Activated CD4-positive, alpha-beta T cell treated with anti-CD3 and anti-CD28 coated beads for 24 hours (primary cell): Measurements from ENCODE around the gene UGT1A6.

Source experiments
- DNase-seq, 2 donors: peaks; one replicate each; pipeline ENCODE4 v3.0.0-alpha.2; 2020; ENCODE audit warnings: low read depth in 2 of 2

Gene UGT1A6

DNA sequence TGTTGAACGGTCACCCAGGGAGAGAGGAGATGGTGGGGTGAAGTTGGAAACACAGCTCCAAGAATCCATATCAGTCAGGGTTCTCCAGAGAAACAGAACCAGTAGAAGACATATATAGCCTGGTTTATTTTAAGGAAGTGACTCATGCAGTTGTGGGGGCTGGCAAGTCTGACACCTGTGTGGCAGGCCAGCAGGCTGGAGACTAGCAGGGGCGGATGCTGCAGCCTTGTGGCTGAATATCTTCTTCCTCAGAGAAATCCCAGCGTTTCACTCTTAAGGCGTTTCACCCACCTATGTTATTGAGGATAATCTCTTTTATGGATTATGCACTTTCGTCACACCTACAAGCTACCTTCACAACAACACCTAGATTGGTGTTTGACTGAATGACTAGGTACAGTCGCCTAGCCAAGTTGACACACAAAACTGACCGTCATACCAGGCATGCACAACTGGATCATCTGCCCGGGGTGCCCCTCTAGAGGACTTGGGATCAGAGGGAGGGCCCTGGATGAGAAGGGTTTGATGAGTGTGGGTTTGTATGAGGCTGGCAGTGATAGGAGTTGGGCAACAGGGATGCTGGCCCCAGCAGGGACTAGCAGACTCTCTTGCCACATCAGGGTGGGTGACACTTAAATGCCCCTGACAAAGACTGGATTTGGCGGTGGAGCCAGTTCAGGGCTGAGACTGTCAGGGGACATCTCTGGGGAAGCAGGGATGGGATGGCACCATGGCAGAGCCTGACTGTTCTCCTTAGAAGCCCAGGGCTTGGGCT lies 108.9 kb downstream of the UGT1A6 start:
- no peak for DNase-seq

DNA sequence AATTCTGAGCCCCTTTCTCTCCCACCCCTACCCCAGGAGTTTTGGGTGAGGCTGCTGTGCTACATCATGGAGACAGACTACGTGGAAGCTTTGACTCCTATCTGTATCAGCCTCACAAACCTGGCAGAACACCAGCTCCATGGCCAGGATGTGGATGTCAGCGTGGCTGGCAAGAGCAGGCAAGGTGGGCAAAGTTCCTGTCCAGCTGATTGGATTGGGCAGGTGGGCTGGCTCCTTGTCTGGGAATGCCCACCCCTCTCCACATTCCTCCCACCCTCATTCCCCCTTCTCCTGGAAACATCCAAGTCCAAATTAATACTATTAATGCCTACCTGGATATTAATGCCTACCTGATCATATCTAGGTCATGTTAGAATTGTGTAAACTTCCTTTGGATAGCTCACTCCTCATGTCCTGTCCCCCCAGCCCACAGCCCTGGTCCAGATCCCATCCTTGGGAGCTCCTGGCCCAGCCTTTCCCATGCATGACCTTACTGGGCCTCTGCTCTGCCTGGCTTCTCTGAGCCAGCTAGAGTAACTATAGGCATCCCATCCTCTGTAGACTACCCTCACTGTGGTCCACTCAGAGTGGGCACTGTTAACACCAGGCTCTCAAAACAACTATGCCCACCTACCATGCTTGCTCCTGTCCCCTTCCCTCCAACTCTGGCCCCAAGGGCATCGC lies 109.6 kb downstream of the UGT1A6 start:
- no peak for DNase-seq

DNA sequence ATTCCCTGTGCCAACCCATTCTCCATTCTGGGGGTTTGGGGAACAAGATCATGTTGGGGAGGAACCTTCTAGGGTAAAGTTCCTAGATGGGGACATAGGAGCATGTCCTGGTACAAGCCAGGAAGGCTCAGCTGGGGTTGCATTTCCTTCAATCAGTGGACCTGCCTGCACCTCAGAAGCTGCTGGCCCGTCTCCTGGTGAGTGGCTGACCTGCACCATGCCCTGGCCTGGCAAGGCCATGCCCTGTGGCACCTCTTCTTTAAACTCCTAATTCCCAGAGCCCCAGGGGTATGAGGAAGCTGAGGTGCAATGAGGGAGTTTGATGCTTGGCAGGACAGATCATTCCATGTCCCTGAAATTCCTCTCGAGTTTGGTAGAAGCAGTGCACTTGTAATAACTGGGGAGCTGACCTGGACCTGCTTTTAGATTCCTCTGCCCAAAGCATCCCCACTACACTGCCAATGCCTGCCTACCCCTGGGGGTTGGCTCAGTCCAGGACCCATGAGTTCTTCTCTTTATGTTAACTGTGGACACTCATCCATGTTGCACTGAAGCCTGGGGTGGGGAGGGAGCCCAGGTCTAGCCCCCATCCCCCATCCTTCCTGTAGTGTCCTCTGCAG lies 110.7 kb downstream of the UGT1A6 start:
- DNase-seq, result no peak

DNA sequence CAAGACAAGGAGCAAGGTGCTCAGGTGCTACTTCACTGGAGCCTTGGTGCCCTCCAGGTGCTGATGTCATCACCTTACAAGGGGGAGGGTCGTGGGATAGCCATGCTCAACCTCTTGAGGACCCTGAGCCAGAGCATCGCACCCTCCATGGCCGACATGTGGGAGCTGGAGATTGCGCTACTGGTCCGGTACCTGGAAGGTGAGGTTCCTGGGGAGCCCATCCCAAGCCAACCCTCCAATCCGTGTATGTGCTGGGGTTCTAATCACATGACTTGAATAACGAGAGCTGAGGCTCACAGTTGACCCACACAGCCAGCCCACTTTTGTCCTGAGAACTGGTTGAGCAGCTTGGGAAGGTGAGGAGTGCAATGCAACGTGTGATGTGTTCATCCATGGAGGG lies 111.3 kb downstream of the UGT1A6 start:
- no peak for DNase-seq

DNA sequence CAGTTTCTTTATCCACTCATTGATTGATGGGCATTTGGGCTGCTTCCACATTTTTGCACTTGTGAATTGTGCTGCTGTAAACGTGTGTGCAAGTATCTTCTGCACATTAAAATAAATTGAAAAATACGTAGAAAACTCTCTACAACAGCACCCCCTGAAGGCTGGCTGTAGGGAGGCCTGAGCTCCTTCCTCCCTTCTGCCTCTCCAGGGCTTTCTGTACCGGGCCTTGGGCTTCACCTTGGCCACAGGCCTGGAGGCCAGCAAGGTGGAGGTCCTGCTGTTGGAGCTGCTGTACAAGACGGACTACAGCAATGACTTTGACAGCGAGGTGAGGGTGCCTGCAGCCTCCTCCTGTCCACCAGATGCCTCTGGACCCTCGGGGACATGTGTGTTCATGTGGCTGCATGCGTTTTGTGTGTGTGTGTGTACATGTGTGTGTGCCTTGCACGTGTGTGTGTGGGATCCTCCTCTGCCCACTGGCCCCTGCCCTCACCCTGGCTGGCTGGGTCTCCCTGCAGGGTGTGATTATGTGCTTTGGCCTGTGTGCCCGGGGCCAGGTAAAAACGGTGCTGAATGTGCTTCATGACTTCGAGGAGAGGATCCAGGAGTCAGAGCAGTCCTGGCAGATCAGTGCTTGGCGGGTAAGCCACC lies 114.7 kb downstream of the UGT1A6 start:
- no peak for DNase-seq

DNA sequence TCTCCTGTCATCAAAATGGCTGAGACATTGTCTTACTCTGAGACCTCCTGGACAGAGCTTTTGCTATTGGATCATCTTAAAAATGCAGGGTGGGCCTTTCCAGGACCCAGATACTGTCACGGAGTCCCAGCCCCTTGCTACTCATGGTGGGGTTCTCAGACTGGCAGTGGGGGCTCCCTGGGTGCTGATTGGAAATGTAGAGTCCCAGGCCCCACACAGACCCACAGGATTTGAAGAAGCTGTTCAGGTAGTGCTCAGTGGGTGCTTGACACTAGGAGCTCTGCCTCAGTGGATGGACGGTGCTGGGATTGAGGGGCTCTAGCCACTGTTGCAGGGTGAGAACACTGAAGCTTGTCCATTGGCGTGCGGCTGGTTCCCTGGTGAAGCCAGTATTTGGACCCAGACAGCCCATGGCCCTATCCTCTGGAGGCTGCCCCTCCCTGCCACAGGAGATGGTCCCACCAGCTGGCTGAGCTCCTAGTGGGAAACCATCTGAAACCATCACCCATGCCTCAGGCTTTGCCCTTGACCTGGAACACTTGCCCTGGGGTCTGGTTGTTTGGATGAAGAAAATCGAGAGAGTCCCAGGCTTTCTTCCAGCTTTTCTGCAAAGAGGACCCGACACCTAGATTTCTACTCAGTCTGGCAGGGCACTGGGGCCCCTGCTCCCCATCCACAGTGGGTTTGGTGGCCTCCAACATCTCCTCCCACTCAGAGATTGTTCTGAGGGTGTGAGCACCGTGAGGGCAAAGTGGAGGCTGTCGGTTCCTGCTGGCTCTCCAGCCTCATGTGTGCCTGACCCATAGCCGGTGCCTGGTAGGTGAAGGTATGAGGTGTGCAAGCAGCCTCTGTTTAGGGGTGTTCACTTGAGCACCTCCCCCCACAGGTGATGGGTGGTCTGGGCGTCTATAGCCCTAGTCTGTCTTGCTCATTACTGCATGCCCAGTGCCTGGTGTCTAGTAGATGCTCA lies 115.6 kb downstream of the UGT1A6 start:
- DNase-seq, result no peak

DNA sequence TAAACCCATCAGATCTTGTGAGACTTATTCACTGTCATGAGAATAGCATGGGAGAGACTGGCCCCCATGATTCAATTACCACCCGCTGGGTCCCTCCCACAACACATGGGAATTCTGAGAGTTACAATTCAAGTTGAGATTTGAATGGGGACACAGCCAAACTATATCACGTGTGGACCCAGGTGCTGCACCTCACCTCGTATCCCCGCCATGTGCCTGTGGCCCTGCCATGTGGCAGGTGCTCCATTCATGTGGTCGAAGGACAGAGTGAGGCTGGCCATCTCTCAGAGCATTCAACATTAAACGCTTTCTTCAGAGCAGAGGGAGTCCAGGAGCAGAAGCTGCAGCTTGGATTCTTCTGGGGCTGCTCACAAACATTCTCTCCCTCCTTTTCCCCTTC lies 117.7 kb downstream of the UGT1A6 start:
- DNase-seq, result no peak

DNA sequence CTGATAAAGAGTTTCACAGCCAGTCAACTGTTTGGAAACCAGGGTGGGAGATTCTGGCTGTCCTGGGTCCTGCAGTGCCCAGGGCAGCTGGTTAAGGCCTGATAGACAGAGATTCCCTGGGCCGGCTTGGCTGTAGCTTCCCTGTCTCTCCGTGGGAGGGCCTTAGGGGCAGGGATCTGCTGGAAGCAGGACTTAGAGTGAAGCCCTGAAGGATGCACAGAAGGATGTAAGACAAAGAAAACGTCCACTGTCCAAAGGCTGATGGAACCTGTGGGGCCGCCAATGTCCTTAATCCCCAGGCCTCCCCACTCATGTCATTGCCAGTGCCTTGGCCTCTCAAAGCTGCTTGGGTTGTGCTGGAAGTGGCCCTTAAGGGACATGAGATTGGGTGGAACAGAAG lies 118.4 kb downstream of the UGT1A6 start:
- no peak for DNase-seq

DNA sequence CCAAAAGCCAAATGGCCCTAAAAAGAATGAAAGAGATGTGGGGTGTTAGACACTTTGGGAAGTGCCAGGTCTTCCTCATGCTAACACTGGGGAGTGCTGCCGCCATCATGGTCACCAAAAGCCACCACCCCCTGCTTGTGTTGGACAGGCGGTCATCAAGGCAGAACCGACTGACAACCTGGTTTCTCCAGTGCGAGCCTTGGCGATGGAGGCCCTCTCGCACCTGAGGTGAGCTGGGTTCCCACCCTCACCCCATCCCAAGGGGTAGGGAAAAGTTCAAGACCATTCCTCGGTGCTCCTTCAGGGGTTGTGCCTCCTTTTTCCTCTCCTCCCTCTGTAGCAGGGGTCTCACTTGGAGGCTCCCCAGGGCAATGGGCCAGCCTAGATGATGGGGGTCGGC lies 119.0 kb downstream of the UGT1A6 start:
- no peak for DNase-seq

DNA sequence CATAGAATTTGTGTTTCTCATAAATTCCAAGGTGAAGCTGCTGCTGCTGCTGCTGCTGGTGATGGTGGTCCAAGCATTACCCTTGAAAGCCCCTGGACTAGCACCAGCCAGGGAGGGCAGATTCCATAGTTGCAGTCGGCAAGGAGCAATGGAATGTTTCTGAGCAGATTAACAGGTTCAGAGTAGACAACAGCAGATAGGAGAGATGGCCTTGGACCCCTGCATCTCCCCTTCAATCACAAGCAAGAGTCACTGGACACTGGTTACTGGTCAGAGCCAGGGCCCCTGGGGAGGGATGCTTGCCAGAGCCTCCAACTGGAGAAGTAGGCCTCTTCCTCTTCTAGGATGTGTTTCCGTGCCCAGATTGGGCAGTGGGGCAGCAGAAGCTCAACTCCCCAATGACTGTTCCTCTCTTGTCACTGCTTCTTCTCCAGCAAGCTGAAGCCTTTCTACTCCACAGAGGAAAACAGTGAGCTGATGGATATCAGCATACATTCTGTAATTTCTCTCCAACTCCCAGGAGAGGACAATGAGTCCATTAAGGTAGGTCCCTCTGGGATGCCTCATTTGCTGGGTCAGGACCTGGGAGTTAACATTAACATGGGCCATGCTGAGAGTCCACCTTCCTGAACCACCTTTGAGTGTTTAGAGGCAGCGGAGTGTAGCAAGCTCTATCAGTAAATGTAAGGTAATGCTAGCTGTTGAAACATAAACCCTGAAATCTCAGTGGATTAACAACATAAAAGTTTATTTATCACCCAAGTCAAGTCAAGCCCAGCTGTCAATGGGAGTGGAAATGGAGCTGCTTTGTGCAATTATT lies 120.8 kb downstream of the UGT1A6 start:
- no peak for DNase-seq

DNA sequence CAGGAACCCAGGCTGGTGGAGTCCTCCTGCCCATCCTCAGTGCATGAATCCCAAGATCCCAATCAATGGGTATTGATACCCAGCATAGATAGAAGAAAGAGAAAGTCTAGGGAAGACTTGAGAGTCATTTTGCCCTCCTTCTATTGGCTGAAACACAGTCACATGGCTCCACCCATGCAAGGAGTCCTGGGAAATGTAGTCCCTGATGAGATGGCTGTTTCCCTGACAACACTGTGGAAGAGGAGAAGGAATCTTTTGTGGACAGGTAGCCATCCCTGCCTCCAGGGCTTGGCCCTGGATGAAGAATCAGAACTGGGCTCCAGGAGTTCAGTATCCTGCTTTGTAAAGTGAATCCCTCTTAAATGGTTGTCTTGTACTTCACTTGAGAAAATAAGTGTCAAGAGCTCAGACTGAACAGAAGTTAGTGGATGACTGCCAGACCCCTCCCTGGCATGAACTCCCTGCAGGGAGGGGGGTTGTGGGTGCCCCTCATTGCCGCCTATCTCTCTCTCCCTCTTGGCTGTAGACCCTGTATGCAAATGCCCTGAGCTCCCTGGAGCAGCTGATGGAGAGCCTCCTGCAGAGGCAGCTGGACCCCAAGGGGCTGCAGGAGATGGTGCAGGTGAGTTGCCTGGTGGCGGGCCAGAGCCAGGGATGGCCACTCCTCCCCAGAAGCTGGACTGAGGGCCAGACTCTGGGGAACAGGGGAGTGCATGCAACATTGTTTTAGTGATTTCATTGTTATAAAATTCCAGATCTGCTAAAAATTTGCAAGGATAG lies 121.6 kb downstream of the UGT1A6 start:
- DNase-seq, result no peak

DNA sequence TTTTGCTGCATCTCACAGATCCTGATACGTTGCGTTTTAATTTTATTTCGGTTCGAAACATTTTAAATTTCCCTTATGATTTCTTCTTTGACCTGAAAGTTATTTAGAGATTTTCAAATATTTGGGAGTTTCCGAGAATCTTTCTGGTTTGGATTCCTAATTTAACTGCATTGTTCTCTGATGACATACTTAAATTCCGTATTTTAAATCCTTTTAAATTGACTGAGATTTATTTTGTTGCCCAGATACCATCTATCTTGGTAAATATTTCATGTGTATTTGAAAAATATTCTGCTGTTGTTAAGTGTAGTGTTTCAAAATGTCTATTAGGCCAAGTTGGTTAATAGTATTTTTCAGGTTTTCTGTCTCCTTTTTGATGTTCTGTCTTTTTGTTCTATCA lies 123.2 kb downstream of the UGT1A6 start:
- no peak for DNase-seq

DNA sequence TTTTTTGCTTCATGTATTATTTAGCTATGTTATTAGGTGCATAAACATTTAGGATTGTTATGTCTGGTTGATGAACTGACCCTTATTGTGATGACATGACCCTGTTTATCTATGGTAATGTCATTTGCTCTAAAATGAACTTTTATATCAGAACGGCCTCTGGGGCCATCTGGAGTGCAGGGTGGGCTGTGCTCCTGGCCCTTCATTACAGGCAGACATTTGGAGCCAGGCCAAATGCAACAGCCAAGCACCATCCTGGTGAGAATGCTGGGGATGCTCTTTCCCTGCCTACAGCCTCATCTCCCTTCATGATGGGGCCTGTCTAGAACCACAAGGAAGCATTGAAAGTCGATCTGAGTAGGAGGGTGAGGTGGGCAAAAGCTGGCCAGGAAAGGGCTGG lies 123.6 kb downstream of the UGT1A6 start:
- no peak for DNase-seq

DNA sequence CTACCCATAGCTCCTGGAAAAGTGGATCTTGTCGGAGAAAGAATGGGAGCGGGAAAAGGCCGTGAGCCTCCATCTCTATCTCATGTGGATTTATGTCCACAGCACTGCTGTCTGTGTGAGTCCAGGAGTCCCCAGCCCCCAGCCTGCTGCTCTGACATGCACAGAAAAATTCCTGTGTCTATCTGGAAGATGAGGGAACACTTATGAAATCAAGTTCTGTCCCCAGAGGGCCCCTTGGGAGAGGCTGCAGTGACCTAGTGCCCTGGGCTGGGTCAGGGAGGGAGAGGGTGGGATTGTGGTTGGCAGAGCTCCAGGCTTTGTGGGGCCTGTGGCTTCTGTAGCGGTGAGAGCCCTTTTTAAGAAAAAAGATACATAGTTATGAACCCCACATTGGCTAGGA lies 124.1 kb downstream of the UGT1A6 start:
- no peak for DNase-seq

DNA sequence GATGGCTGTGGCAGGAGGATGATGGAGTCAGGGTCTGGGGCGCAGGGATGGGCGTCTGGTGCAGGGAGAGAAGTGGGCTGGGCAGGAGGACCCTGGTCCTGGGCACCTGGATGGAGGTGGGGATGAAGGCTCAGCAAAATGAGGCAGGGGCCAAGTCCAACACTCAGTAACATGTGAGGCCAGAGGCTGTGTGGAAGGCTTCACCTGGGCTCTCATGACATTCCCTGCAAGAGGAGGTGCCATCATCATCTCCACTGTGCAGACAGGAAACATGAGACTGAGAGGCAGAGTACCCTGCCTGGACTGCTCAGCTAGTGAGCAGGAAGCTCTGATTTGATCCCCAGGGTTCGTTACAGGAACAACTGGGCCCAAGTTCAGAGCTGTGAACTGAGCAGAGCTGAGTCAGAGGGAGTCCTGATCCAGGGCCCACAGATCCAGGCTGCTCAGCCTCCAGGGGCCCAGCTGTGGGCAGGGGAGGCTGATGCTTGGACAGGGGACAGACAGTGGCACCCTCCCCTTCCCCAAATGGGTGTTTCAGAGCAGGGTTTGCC lies 124.7 kb downstream of the UGT1A6 start:
- DNase-seq, result no peak

DNA sequence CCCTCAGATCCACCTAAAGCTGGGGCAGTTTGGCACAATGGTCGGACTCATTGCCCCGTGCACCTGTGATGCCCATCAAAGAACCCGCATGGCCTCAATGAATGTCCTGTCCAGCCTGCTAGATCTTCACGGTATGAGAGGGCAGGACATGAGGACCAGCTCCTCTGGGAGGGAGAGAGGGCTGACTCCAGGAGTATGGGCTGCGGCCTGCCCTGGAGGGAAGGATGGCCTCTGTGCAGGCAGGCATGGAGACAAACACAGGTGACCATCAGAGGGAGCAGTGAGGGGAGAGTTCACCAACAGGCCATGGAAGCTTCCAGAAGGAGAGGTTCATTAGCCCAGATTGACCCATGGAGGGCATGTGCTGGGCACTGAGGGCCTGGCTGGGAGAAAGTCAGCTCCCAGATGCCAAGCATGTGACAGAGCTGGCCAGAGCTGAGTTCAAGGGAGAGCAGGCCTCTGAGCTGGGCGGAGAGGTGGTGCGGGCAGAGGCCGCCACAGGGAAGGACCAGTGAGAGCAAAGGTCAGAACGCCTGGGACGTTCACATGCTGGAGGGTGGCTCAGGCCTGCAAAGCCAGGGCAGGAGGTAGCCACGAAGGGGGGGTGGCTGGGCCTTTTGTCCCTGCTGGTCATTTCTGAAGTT lies 125.4 kb downstream of the UGT1A6 start:
- DNase-seq, result no peak

DNA sequence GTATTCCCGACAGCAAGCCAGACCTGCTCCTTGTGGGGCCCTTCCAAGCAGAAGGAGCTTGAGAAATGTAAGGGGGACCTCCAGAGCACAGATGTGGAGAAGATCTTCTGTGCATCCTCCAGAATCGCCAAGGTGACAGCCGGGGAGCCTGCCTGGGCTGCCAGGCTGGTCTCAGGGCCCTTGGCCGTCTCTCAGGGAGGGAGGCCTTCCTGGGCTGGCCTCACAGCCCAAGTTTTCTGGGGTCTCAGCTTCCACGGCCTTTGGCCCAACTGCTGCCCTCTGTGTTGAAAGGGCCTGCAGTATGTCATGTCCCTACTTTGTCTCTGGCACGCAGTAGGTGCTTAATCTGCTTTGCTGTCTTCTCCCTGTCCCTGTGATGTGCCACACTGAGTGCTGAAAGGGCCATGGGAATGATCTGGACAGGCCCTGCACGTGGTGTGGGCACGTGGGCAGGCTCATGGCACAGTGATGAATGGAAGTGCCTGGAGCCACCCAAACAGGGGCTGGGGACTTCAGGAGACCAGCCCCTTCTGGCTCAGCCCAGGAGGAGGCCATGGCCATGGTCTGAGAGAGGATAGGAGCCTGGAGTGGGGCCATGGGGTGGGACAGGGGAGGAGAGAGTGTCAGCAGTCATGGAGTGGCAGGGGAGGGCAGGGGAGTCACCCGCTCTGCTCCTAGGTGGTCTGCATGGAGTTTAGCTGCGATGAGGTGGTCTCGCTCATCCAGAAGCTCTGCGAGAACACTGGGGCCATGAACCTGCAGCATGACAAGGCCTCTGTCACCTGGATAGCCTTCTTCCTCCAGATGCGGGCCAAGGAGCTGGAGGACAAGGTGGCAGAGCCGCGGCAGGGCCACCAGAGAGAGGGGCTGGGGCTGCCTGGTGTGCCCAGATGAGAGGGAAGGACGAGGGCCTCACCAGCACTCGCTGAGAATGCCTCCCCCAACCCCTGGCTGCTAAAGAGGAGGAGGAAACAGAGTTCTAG lies 126.2 kb downstream of the UGT1A6 start:
- no peak for DNase-seq
